SU-DHL-6 (cell line): ENCODE measurements around the gene SF3B4.

ENCODE experiments used
- H2AFZ ChIP-seq: fragments of 200-600 bp; sonication (generic); 2 replicates; pipeline ENCODE4 v1.6.1; 2014; ENCODE audit warnings: low read depth, mild to moderate bottlenecking, moderate library complexity, mixed read lengths, antibody characterized with exemption, low read length; ENCODE audit not compliant: severe bottlenecking
- H3F3A ChIP-seq: fragments of 200-600 bp; shearing (Covaris generic); 2 replicates; pipeline ENCODE4 v1.6.0; 2016; ENCODE audit warnings: antibody characterized with exemption, mild to moderate bottlenecking; ENCODE audit not compliant: insufficient read depth
- H3K27ac ChIP-seq: fragments of 200-600 bp; sonication (generic); 2 replicates; pipeline ENCODE4 v1.5.1; 2016; ENCODE audit warnings: low read depth, mild to moderate bottlenecking, low read length, moderate library complexity, mixed read lengths
- H3K27me3 ChIP-seq: fragments of 200-600 bp; sonication (generic), shearing (Covaris generic); 2 replicates; pipeline ENCODE4 v1.6.0; 2014; ENCODE audit warnings: mild to moderate bottlenecking, low read length
- H3K36me3 ChIP-seq: fragments of 200-600 bp; sonication (generic); 2 replicates; pipeline ENCODE4 v1.6.1; 2014; ENCODE audit warnings: mild to moderate bottlenecking, low read length, mixed read lengths
- H3K4me2 ChIP-seq: fragments of 300-600, 200-600 bp; shearing (Covaris generic), sonication (generic); 2 replicates; pipeline ENCODE4 v1.6.0; 2014; ENCODE audit warnings: low read length, low read depth, mild to moderate bottlenecking; ENCODE audit not compliant: poor library complexity, severe bottlenecking
- H3K4me3 ChIP-seq: fragments of 200-600 bp; sonication (generic); 2 replicates; pipeline ENCODE4 v1.5.1; 2014; ENCODE audit warnings: antibody characterized with exemption, low read length, mild to moderate bottlenecking, mixed read lengths; ENCODE audit not compliant: insufficient read depth, poor library complexity, severe bottlenecking
- H3K79me2 ChIP-seq: fragments of 200-600 bp; sonication (generic); 2 replicates; pipeline ENCODE4 v1.6.1; 2014; ENCODE audit warnings: mild to moderate bottlenecking, low read length, moderate library complexity; ENCODE audit not compliant: insufficient read depth
- H3K9ac ChIP-seq: fragments of 200-600 bp; sonication (generic); 2 replicates; pipeline ENCODE4 v1.7.0; 2014; ENCODE audit warnings: mild to moderate bottlenecking, low read length
- H3K9me2 ChIP-seq: fragments of 200-600 bp; sonication (generic); replicated peaks from 2 replicates; pipeline ENCODE4 v1.6.1; 2014; ENCODE audit warnings: low read length; ENCODE audit not compliant: insufficient read depth
- H3K9me3 ChIP-seq: fragments of 200-600 bp; sonication (generic); 2 replicates; pipeline ENCODE4 v1.6.1; 2014; ENCODE audit warnings: low read length, mixed read lengths; ENCODE audit not compliant: insufficient read depth
- H4K20me1 ChIP-seq: fragments of 200-600 bp; sonication (generic); 2 replicates; pipeline ENCODE4 v1.6.1; 2014; ENCODE audit warnings: low read depth, mild to moderate bottlenecking, antibody characterized with exemption, low read length, moderate library complexity, mixed read lengths
- CTCF ChIP-seq: fragments of 200-600 bp; sonication (generic); IDR thresholded peaks from one replicate; pipeline ENCODE4 v1.5.1; 2017; ENCODE audit warnings: antibody characterized with exemption, mild to moderate bottlenecking, low read length, moderate library complexity; ENCODE audit not compliant: insufficient read depth, poor library complexity, severe bottlenecking
- EZH2phosphoT487 ChIP-seq: fragments of 200-600 bp; sonication (generic), shearing (Covaris generic); conservative IDR thresholded peaks from 2 replicates; pipeline ENCODE4 v1.6.1; 2018; ENCODE audit warnings: mild to moderate bottlenecking, antibody characterized with exemption, low read length, moderate library complexity, mixed read lengths

Gene SF3B4

GRCh38 chr1:149929856-149930255 is 2.3 kb upstream of the SF3B4 start:
- TF ChIP-seq CTCF (no peak), EZH2phosphoT487 (no peak)
- Histone ChIP-seq H3K27ac (no peak overlapping the region), H3K9me3 (no peaks in the 10 kb centered on the region), H3K4me3 (no peak overlapping the region), H3K79me2 (peaks cover 16% of the 10 kb centered on the region), H2AFZ (no peak overlapping the region), H3F3A (peaks cover 5% of the 10 kb centered on the region; the same call in 1 of the 2 replicates), H4K20me1 (no peaks in the 10 kb centered on the region), H3K4me2 (no peak overlapping the region), H3K36me3 (peaks cover 10% of the 10 kb centered on the region), H3K9ac (no peak overlapping the region), H3K9me2 (no peaks in the 10 kb centered on the region), H3K27me3 (no peaks in the 10 kb centered on the region)

DNA sequence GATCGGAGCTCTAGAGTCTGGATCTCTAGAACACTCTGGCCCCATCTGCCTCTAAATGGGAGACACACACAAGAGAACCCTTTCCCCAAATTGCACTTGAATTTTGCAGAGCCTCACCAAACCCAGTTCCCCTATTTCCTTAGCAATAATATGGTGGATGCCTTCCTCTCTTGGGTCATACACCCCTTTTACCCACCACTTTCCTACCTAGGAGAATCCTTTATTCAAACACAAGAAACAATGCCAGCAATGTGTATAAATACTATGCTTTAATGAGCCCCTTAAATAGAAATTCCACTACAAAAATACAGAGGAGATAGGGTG is 760 bp upstream of the SF3B4 start:
- Histone ChIP-seq H3K9ac (peak overlapping the region; percentile 71), H3K4me3 (peak overlapping the region; percentile 93), H3K9me2 (no peaks in the 10 kb centered on the region), H3K4me2 (peak overlapping the region; percentile 90), H3K9me3 (no peaks in the 10 kb centered on the region), H3K36me3 (peaks cover 16% of the 10 kb centered on the region), H3K27ac (peak overlapping the region; percentile 74), H3F3A (peaks cover 5% of the 10 kb centered on the region; the same call in 1 of the 2 replicates), H3K79me2 (peaks cover 16% of the 10 kb centered on the region), H3K27me3 (no peaks in the 10 kb centered on the region), H4K20me1 (no peaks in the 10 kb centered on the region), H2AFZ (peak overlapping the region; percentile 17)
- TF ChIP-seq EZH2phosphoT487 (no peak), CTCF (no peak)

- Histone ChIP-seq H3K4me3 (peak overlapping the region; percentile 93), H3K27me3 (no peaks in the 10 kb centered on the region), H3K27ac (peak overlapping the region; percentile 74; the same call in 1 of the 2 replicates), H3K9me2 (no peaks in the 10 kb centered on the region), H3K4me2 (peak overlapping the region; percentile 83), H3F3A (peaks cover 5% of the 10 kb centered on the region; the same call in 1 of the 2 replicates), H3K9me3 (no peaks in the 10 kb centered on the region), H3K9ac (peak overlapping the region; percentile 71), H3K79me2 (peaks cover 16% of the 10 kb centered on the region), H2AFZ (peak overlapping the region; percentile 34), H3K36me3 (peaks cover 16% of the 10 kb centered on the region), H4K20me1 (no peaks in the 10 kb centered on the region)
- TF ChIP-seq CTCF (no peak), EZH2phosphoT487 (no peak)
These were observed 494 bp downstream of the SF3B4 start for GRCh38 chr1:149927056-149927562.
